Renal cortical epithelial cell (primary cell): Measurements from ENCODE around the gene NCKAP5L. TPM values are rescaled to one million over a fixed set of nuclear protein-coding genes. Genes with fewer than 3 reads are reported as not detected.

Experiments used
- DNase-seq: peaks from one replicate; pipeline ENCODE4 v3.0.0-alpha.2; 2011; ENCODE audit warnings: low read depth
- total RNA-seq: library from RNA; depleted of rRNA; stranded (reverse); fragments of >200 nt; gene quantifications from 2 replicates; pipeline ENCODE4 v1.2.3, GENCODE V29; 2014

Gene NCKAP5L
- total RNA-seq, 1 donor from 2014 or later: 25.4 TPM

DNA sequence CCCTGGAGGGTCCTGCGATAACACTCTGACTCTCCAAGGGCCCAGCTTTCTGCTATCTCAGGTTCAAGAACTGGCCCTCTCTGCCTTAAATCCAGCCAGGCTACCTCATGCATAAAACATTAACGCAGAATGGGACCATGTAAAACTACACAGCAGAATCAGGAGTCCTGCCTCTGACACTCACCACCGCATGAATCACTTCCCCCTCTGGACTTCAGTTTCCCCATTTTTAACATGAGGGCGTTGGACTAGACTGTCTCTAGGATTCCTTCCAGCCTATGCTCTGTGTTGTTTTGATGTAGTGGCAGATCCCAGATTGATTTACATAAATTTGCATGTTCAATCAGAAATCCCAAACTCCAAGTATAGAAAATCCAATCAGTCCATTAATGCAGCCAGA is 3.3 kb downstream of the NCKAP5L start:
- DNase-seq: peak; percentile 13

DNA sequence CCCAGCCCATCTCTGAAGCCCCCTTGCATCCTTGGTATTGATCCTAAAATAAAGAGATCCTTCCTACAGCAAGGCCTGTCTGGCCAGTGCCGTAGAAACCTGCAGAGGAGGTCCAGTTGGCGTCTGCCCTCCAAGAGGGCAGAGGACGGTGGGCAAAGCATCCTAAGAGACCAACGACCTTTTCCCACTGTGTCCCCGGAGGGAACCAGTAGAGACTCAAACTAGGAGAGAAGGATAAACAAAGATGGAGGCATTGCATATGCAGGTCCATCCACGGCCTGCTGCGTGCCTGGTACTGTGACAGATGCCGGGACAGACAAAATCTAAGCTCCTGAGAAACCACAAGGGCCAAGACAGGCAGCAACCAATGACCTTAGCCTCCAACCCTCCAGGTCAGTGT is 3.8 kb downstream of the NCKAP5L start:
- no peak for DNase-seq

- no peak for DNase-seq
Observed at GRCh38 chr12:49823951-49824350, 4.3 kb downstream of the NCKAP5L start.

DNA sequence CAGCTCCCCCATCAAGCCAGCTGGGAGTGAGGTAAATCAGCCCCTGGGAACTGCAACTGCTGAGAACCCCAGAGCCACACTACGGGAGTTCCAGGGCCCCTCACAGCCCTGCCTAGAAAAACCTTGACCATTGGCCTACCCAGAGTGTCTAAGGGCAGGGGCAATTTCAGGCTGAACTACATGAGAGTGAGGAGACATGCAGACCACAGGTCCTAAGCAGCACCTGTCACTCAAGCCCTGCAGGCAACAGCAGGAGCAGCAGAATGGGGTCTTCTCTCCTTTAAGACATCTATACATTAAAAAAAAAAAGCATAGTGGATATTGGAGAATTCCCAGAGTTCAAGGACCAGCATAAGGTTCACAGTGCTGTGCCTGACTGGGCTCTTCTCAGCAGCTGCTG is 4.9 kb downstream of the NCKAP5L start:
- DNase-seq: no peak

DNA sequence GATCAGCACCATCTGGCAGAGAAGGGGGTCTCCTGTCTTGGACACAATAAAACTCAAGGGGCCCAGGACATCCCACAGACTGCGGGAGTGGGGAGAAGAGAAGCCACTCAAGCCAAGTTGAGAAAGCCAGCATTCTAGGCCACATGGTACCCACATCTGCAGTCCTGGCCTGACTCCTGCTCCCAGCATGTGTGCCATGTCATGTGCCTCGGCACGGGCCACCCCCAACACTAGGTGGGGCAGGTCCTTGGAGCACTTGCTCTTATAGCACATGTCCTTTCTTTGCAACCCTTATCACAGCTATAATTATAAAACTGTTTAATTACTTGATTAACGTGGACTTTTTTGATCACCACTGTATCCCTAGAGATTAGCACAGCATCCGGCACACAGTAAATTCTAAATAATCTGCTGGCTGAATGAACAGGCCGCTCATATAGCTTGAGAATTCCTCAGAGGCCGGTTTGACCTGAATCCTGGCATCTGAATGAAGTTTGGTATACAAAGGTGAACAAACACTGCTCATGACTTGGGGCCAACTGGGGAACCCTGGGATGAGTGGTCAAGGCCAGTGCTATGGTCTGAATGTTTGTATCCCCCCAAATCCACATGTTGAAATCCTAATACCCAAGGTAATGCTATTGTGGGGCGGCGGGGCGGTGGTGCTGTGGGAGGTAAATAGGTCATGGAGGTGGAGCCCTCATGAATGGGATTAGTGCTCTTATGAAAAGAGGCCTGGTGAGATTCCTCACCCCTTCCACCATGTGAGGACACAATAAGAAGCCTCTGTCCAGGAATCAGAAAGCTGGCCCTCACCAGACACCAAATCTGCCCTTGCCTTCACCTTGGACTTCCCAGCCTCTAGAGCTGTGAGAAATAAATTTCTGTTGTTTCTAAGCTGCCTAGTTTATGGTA is 6.6 kb downstream of the NCKAP5L start:
- no peak for DNase-seq

GRCh38 chr12:49819786-49820185 is 8.4 kb downstream of the NCKAP5L start:
- peak; percentile 6 for DNase-seq

GRCh38 chr12:49818241-49818895 is 9.8 kb downstream of the NCKAP5L start:
- no peak for DNase-seq

- no peak for DNase-seq
Observed at GRCh38 chr12:49813131-49813530, 15.1 kb downstream of the NCKAP5L start.

- DNase-seq: no peak
Observed at GRCh38 chr12:49811961-49812401, 16.2 kb downstream of the NCKAP5L start.

GRCh38 chr12:49811136-49811535 is 17.1 kb downstream of the NCKAP5L start:
- DNase-seq: no peak

GRCh38 chr12:49809906-49810389 is 18.3 kb downstream of the NCKAP5L start:
- no peak for DNase-seq

DNA sequence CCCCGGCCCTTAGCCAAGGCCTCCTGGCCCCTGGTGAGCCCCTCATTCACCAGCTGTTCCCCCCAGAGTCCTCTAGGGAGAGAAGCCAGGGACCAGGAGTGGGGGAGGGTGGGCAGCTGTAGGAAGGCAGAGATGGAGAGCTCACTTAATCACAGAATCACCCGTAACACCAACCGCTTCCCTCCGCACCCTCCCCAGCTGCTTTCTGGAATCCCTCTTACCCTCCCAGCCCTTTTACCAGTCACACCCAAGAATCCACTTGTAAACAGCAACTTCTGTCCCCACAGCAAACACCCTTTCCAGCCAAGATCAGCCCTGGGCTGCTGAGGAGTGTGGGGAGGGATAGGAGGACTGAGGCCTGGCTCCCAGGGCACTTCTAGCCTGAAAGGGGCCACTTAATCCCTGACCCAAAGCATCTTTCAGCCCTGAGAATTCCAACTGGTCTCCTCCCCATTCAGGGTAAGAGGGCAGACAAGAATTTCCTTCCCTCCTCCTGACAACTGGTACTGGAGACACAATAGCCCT is 18.8 kb downstream of the NCKAP5L start:
- no peak for DNase-seq

GRCh38 chr12:49808686-49809380 is 19.4 kb downstream of the NCKAP5L start:
- DNase-seq: no peak

DNA sequence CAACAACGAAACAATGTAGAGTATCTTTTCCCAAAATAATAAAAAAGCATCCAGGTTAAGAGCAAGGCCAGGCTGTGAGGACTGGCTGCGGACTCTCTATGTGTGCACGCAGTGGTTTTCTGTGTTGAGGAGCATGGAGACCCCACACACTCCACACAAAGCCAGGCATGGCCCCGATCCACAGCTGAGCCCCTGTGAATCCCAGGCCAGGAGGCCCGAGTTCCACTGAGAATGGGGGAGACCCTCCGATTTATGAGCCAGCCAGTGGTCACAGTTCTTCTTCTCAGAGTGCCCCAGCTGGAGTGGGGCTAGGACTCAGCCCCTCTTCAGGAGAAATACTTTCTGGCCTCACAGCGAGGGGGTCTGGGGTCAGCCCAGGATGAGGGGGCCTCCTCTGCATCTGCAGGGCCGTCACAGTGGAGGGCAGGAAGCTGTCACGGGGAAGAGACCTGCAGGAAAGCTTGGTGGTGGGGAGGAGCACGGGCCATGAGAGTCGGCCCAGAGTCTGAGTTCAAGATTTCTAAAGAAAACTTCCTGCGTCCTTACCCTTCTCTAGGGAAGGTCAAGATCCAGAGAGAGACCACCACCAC is 20.1 kb downstream of the NCKAP5L start:
- no peak for DNase-seq

DNA sequence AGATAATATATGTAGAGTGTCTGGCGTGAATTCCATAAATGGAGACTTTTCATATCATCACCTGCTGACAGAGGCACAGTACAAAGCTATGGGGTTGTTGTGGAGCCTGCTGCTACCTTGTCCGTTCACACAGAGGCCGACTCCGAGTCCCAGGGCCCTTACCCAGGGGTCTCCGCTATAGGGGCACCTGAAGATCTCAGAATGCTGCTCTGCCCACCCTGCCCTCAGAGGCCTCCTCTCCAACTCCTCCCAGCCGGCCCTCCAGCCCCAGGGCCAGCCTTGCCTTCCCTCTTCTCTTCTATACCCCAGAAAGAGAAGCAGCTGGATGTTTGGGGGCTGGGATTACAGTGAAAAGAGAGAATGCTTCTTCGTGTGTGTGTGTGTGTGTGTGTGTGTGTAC is 21.3 kb downstream of the NCKAP5L start:
- no peak for DNase-seq

DNA sequence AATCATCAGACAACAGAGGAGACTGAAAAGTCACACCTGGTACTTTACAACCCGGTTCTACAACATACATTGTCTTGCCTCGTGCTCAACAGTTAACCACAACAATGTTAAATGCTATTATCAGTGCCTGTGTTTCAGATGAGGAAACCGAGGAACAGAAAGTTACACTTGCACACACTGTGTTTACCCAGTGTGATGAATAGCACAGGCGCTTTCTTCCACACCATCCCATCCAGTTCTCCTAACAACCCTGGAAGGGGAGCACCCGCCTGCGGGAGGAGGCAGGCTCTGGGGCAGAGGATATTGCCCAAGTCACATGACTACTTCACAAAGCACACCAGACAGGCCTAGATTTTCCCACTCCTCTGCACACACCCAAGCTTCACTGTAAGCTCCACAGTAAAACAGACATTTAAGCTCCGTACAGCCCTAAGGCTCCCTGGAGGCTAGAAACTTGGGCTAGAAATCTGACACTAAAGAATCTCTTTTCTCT is 21.8 kb downstream of the NCKAP5L start:
- no peak for DNase-seq

DNA sequence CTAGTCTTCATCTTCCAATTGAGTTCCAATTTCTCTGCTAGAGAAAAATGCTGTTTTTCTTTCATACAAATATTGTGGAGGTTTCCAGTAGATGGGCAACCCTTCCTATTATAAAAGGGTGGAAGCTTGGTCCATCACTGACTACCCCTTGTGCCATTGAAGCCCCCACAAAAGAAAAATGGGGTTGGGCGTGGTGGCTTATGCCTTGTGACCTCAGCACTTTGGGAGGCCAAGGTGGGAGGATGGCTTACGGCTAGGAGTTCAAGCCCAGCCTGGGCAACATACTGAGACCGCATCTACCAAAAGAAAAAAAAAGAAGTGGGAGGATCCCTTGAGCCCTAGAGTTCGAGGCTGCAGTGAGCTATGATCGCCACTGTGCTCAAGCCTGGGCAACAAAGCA is 22.8 kb downstream of the NCKAP5L start:
- no peak for DNase-seq

GRCh38 chr12:49804821-49805220 is 23.4 kb downstream of the NCKAP5L start:
- no peak for DNase-seq

DNA sequence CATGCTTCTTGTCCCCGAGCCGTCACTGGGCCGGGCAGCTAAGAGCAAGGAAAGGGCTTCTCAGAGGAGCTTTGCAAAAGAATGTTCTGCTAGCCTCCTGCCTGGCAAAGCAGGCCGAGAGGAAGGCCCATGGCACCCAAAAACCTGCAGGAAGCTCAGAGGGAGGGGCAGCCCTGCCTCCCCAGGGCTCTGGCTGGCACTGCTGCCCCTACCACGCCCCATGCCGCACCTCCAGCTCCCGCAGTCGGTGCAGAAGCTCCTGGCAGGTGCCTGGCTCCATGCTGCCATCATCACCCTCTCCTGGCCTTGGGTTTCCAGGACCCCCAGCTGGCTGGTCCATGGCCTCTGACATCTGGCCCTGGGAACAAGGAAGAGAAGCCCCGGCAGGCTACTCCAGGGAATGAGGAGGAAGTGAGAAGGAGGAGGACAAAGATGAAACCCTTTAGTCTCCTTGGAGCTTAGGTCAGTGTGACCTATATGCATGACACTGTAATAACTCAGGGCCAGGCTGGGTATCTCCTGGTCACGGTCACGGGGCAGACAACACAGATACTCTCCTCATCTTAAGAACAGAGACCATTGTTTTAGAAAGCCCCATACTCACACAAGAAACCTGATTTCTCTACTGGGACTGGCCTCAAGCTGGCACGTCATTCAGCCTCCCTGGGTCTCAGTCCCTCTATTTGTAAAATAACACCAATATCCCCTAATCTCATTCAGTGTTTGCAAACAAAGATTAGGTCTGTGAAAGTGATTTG is 24.3 kb downstream of the NCKAP5L start:
- no peak for DNase-seq

DNA sequence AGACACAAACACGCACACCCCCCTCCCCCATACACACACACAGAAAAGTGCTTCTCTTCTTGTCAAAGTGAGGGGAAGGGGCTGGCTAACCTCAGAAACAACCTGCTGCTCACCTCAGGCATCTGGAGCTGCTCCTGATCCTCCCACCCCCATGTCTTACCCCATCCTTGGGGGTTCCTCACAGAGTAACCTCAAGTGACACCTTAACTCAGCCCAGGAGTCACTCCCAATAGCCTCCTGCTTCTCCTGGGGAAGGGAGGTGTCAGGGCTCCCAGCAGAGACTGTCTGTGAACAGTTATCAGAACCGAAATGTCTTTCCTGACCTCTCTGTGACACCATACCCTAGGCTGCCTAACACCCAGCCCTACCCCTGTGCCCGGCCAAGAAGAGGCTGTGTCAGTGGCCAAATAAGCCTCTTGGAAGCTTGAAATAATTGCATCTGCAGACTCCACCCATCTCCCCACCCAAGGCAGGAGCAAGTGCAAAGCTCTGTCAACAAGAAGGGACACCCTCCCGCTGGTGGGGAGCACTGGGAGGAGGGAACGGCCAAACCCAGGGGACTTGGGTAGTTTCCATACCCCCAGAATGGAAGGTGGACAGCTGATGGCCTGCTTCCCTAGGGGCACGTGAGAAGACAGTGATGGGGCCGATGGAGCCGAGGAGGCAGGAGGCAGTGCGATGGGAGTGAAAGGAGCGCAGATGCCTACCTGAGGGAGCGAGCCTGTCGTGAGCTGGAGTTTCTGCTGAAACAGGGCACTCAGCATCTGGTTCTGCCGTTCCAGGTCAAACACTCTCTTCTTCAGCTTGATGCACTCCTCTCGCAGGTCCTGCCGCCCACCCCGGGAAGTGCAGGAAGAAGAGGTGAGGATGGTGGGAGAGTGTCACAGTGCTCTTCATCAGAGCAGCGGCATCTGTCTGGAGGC is 26.8 kb downstream of the NCKAP5L start:
- DNase-seq: no peak
